A204.1 (cell line): Measurements from ENCODE around the gene UCP1.

Experiments
- FAIRE-seq: peaks from 2 replicates; lab custom pipeline; 2012; peaks lifted over from hg19 to GRCh38; lab: Jason Lieb, UNC

Gene UCP1

DNA sequence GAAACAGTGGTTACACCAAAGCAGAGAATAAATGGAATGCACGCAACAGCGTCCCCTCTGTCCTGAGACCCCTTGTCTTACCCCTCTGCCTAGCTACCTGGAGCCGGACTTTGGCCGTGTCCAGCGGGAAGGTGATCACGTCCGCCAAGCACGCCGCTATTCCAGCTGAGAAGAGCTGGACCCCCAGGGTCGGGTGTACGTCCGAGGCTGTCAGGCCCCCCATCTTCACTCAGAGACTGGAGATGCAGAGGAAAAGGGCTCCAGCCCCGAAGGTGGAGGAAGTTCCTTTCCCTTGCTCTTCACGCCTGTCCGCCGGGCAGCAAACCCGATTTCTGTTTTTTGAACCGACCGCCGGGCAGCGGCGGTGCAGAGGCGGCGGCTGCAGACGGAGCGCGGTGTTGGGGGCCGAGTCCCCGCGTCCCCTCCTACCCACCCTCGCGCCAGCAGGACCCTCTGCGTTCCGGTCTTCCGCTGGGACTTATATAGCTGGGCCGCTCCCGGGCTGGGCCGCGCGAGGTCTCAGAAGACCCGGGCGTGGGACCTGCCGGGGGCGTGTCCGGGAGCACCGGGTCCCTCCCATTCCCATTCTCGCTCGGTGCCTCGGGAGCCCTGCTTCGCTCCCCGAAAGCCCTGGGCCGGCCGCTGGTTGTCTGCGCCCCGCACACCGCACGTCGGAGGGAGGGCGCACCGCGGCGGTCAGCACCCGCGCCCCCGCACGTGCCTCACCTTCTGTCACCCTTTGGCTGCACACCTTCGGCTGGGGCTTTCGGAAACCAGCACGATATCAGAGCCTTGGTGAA lies at the start of gene UCP1:
TSS of gene UCP1 (minus strand) at position 455 of the 800 bp plus-strand sequence. CDS start at position 223, 232 bp downstream.
- FAIRE-seq = no peak

- FAIRE-seq = no peak
Measured at GRCh38 chr4:140617499-140618248, 48.9 kb upstream of the UCP1 start.

DNA sequence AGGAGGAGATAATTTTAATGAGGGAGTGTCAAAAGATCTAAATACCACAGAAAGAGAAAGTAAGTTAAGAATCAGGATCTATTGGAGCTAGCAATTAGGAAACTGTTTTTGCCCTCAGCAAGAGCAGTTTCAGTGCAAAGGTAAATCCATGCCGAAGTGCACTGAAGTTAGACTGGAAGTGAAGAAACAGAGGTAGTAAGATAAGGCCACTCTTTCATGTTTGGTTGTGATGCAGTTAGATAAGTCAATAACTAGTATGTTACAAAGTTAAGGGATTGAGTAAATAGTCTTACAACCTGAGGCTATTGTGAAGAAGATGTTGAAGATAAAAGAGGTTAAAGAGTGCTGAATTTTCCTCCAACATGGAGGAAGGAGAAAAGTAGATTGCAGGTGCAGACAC lies 46.7 kb upstream of the UCP1 start:
- FAIRE-seq = no peak

GRCh38 chr4:140612357-140612756 lies 43.6 kb upstream of the UCP1 start:
- no peak for FAIRE-seq

GRCh38 chr4:140611854-140612253 lies 43.1 kb upstream of the UCP1 start:
- no peak for FAIRE-seq

- FAIRE-seq = peak; percentile 32
Measured at GRCh38 chr4:140609548-140610425, 41.0 kb upstream of the UCP1 start.

GRCh38 chr4:140607852-140608251 lies 39.1 kb upstream of the UCP1 start:
- FAIRE-seq = no peak

- FAIRE-seq = no peak
Measured at GRCh38 chr4:140604544-140604943, 35.8 kb upstream of the UCP1 start.

- FAIRE-seq = no peak
Measured at GRCh38 chr4:140603286-140603685, 34.5 kb upstream of the UCP1 start.

- FAIRE-seq = no peak
Measured at GRCh38 chr4:140602714-140603113, 34.0 kb upstream of the UCP1 start.

DNA sequence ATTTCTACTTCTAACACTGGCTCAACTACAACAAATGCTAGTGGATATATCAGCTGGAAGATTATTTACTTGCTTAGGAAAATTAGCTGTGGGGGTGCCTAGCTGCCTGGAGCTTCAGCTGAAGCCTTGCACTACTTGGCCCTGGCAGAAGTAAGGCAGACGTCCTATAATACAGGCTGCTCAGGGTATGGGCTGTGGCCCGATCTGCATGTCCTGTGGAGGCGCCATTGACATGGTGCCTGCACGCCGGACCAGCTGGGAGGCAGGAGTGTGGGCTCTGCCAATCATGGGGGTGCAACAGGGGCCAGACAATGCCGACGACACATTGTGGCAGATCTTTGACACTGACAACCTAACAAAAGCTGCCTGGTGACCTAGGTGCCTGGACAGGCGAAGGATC lies 31.6 kb upstream of the UCP1 start:
- FAIRE-seq = no peak

DNA sequence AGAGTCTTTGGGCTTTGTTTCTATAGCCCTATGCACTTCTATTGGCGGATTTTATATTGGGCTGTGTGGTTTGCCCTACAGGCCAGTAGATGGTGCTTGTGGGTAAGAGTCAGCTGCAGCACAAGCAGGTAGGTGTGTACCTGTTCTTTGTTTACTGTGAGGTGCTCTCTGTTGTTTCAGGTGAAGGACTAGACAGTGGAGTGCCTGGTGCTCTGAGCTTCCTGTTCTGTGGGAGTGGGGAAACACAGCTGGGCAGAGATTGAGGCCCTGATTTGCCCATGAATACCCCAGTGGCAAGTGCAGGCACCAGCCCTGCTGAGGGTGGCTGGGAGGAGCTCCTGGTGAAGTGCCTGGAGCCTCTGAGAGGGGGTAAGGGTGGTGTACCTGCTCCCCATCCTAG lies 26.3 kb upstream of the UCP1 start:
- FAIRE-seq = no peak

GRCh38 chr4:140584439-140584838 lies 15.7 kb upstream of the UCP1 start:
- no peak for FAIRE-seq

GRCh38 chr4:140581078-140581477 lies 12.3 kb upstream of the UCP1 start:
- FAIRE-seq = no peak

DNA sequence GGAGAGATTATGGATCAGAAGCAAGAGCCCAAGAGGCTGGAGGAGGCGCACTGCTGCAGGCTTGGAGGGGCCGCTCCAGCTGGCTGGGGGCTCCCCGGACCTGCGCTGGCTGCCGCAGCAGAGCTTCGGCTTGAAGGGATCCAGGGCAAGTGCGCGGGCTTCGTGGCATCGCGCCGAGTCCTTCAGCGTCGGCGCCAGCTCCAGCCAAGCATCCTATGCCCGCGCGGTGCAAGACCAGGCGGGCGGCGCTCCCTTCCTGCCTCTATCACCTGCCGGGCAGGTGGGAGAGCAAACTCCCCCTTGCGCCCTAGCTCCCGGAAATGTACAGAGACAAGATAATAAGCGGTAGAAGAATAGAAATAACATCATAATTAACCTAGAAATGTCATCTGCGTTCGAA lies 10.5 kb upstream of the UCP1 start:
- no peak for FAIRE-seq

GRCh38 chr4:140575489-140575888 lies 6.7 kb upstream of the UCP1 start:
- FAIRE-seq = no peak

GRCh38 chr4:140571620-140572019 lies 2.9 kb upstream of the UCP1 start:
- no peak for FAIRE-seq

DNA sequence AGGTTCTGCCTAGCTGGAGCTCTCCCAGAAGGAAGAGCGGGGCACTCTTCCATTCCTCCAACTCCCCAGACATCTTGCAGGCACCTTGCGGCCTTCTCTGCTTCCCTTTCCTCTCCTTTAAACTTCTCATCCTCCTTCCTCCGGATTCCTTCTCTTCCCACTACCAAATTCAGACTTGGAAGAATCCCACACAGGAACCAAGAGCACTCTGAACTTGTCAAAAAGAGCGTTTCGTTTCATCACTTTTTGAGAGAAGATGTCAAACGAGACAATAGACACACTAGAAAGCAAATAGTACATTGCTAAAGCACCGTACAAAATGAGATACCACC lies 512 bp upstream of the UCP1 start:
- FAIRE-seq = no peak

- FAIRE-seq = no peak
Measured at GRCh38 chr4:140559696-140560095, 9.1 kb downstream of the UCP1 start.

DNA sequence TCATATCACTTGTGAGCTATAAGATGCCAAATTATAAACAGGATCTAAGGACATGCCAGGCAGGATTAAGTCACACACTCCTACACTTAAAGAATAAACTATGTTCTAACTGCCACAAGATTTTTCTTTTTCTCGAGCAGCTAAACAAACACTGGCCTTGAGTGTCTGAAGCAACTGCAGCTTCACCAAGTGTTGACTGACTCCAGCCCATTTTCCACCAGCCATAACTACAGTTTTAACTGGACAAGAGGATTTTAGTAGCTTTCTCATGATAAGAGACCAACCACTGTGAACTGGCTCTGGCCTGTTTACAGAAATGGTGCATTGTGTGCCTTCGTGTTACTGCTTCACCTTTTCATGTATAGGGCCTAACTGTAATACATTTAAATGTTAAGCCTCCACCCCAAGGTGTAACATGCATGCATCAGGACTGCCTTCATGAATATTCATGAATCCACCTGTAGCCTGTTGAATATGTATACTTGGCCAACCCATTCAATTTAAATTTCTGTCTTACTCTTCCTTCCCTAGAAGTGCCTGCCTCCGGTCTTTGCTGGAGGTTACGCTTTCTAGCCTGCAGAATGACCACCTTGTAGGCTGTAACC lies 10.8 kb downstream of the UCP1 start:
- FAIRE-seq = no peak

DNA sequence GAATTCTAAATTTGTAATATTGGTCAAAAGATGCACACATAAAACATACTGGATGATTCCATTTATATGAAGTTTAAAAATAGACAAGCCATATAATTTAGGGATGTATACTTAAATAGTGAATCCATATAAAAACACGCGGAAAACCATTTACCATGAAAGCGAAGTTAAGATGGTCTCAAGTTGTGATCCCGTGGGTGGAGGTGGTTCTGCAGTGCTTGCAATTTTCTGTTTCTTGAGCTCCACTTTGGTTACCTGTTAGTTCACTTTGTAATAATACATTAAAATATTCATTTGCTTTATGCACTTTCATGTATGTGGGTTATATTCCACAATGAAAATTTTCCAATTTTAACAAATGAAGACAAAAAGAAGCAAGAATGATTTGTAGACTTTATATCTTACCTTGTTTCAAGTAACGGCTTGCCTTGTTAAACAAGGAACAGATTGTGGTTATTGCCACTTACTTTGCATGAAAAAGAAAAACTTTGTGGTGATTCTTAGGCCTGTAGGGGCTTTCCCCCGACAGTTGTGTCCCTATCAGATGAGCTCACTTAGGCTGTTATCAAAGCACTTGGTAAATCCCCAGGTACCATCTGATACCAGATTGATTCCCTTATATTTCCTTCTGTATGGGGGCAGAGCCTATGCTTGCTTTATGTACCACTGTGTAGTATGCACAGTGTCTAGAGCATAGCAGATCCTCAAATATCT lies 12.2 kb downstream of the UCP1 start:
- FAIRE-seq = no peak
